Ectodermal cell (in vitro differentiated cells): ENCODE measurements around the gene CYP8B1.

Source experiments
- H3K27ac ChIP-seq: 2 replicates; pipeline ENCODE4 v1.7.0; 2013; ENCODE audit warnings: mild to moderate bottlenecking, low read depth, low read length; ENCODE audit not compliant: insufficient read depth, poor library complexity, severe bottlenecking
- H3K27me3 ChIP-seq: 2 replicates; pipeline ENCODE4 v1.7.0; 2013; ENCODE audit warnings: mild to moderate bottlenecking, low read length; ENCODE audit not compliant: insufficient read depth, control insufficient read depth, poor library complexity, severe bottlenecking
- H3K36me3 ChIP-seq: one replicate; pipeline ENCODE4 v1.7.0; 2013; ENCODE audit warnings: low read length; ENCODE audit not compliant: control insufficient read depth, insufficient read depth
- H3K4me1 ChIP-seq: one replicate; pipeline ENCODE4 v1.7.0; 2013; ENCODE audit warnings: low read length; ENCODE audit not compliant: control insufficient read depth, insufficient read depth
- H3K4me3 ChIP-seq: 2 replicates; pipeline ENCODE4 v1.7.0; 2013; ENCODE audit warnings: low read depth, low read length, control low read depth; ENCODE audit not compliant: insufficient read depth
- H3K9me3 ChIP-seq: 2 replicates; pipeline ENCODE4 v1.7.0; 2013; ENCODE audit warnings: mild to moderate bottlenecking, low read length, moderate library complexity; ENCODE audit not compliant: control insufficient read depth
- WGBS, 2 experiments: methylation state at CpG; one replicate each; pipeline ENCODE4 v1.1.7; 2013; ENCODE audit warnings: missing lambda C conversion rate in 2 of 2; 5-methylcytosine and 5-hydroxymethylcytosine counted together

Gene CYP8B1

DNA sequence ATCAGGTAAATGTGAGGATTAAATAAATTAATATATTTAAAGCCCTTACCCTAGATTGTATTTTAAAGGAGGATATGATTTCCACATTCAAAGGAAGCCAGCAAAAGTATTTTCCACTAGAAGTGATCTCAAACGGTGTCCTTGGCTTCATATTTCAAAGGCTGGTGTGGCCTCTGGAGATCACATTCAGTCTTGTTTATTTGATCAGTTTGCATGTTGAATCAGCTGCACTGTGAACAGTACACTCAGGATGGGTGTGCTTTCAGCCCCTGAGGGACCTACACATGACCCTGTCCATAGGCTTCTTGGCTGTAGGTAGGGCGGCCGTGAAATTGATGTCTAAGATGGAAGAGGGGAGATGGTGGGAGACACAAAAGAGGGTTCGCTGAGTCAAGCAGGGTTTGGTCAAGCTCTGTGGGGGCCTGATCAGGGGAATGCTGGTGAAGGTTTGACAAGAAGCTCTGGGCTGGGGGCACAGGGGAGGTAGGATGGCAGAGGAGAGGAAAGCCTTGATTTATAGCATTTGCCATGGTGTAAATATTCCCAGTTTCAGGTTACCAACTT is 21.9 kb downstream of the CYP8B1 start:
- no peaks in the 10 kb centered on the region for H3K9me3 ChIP-seq
- no peak overlapping the region for H3K27ac ChIP-seq
- no peak overlapping the region for H3K4me3 ChIP-seq
- no peaks in the 10 kb centered on the region for H3K36me3 ChIP-seq
- H3K4me1 ChIP-seq = peaks cover 3% of the 10 kb centered on the region
- no peaks in the 10 kb centered on the region for H3K27me3 ChIP-seq
- 87 to 89% methylated on average over 4 of the region's 4 CpGs for whole genome bisulfite sequencing, 2 experiments

DNA sequence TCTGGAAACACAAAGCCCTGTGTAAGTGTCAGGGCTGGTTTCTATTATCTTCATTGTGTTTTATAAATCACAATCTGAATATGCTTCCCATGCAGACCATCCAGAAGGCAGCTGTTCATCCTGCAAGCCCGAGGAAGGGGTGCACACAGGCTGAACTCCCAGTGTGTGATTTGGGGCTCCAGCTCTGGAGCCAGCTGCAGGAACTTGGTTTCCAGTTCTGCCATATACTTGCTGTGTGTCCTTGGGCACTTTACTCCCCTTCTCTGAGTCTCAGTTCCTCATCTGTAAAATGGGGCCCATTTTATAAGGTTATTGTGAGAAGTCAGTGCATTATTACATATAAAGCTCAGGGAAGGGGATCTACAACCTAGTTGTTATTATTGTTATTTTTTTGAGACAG is 22.6 kb downstream of the CYP8B1 start:
- Histone ChIP-seq H3K27ac (no peak overlapping the region), H3K4me3 (no peak overlapping the region)
- WGBS, 2 experiments = 88 to 95% methylated on average over 1 of the region's 1 CpG

DNA sequence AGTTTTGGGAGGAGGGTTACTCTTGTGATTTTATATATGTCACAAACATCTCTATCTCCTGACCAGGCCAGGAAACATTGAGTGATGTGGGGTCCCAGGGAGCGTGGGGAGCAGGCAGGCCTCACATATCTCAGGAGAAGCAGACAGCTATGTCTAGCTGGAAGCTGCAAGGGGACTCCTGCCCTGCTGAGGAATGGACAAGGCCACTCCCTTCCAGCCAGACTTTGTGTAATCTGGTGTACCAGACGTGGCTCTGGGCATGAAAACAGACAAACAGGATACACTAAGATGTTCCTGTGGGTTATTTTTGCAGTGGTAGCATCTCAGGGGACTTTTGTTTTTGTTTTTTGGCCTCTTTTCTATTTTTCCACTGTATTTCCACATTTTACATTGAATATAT is 23.2 kb downstream of the CYP8B1 start:
- Histone ChIP-seq H3K9me3 (no peaks in the 10 kb centered on the region), H3K27ac (no peak overlapping the region), H3K36me3 (no peaks in the 10 kb centered on the region), H3K4me3 (no peak overlapping the region), H3K27me3 (no peaks in the 10 kb centered on the region), H3K4me1 (peaks cover 3% of the 10 kb centered on the region)
- 88% methylated on average over 2 of the region's 2 CpGs for WGBS, 2 experiments

More for the DNA sequence above, 22.6 kb downstream of the CYP8B1 start:
- Histone ChIP-seq H3K27me3 (no peaks in the 10 kb centered on the region), H3K36me3 (no peaks in the 10 kb centered on the region), H3K4me1 (peaks cover 3% of the 10 kb centered on the region), H3K9me3 (no peaks in the 10 kb centered on the region)

DNA sequence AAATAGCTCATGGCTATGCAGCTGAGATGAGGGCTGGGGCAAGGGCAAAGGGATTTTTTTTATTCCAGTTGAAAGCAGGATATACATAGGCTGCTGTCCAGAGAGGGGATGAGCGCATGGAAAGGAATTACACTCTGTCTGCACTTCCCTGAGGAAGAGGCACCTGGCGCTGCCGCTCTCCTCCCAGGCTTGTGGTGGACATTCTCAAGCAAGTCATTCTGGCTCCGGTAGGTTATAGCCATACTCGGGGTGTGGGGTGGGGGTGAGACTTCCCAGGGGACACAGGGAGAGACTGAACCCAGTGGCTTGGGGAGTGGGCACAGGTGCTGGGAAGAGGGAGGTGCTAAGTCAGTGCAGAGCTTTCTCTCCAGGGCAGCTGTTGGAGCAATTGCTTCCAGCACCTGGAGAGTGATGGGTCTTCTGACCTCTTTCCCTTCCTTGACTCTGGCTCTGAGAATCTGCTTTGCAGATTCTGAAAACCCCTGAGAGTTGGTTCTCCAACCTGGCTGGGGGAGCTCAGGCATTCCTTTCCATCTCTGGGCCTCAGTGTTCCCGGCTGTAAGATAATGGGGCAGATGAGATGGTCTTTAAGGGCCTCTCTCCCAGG is 24.3 kb downstream of the CYP8B1 start:
- H3K9me3 ChIP-seq = no peaks in the 10 kb centered on the region
- no peak overlapping the region for H3K4me3 ChIP-seq
- no peak overlapping the region for H3K27ac ChIP-seq
- peaks cover 3% of the 10 kb centered on the region for H3K4me1 ChIP-seq
- WGBS, 2 experiments = 88 to 91% methylated on average over 6 of the region's 6 CpGs
- no peaks in the 10 kb centered on the region for H3K36me3 ChIP-seq
- no peaks in the 10 kb centered on the region for H3K27me3 ChIP-seq

GRCh38 chr3:42850263-42850662 is 25.4 kb downstream of the CYP8B1 start:
- Histone ChIP-seq H3K36me3 (no peaks in the 10 kb centered on the region), H3K27me3 (no peaks in the 10 kb centered on the region), H3K4me3 (no peak overlapping the region), H3K27ac (no peak overlapping the region), H3K9me3 (no peaks in the 10 kb centered on the region), H3K4me1 (peaks cover 3% of the 10 kb centered on the region)
- 91 to 96% methylated on average over 3 of the region's 3 CpGs for WGBS, 2 experiments

GRCh38 chr3:42849017-42849416 is 26.7 kb downstream of the CYP8B1 start:
- Histone ChIP-seq H3K9me3 (no peaks in the 10 kb centered on the region), H3K4me1 (peaks cover 8% of the 10 kb centered on the region), H3K27ac (no peak overlapping the region), H3K4me3 (no peak overlapping the region), H3K36me3 (no peaks in the 10 kb centered on the region), H3K27me3 (no peaks in the 10 kb centered on the region)
- WGBS, 2 experiments = 91 to 94% methylated on average over 7 of the region's 7 CpGs

DNA sequence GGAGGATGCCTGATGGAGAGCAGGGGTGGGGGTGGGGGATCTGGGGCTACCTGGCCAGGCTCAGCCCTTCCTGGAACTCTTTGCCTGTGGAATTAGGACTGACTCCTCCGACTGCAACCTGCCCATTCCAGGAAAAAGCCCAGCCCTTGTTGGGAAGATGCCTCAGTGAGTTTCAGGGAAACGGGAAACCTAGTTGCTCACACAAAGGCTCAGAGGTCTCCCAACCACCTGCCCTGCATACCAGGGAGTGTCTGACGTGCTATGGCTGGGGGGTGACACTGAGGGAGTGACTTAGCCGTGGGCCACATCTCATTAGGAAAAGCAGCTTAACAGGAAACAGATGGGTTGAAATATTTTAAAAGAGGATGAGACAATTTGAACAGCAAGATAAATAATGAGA is 27.9 kb downstream of the CYP8B1 start:
- WGBS, 2 experiments = 75 to 76% methylated on average over 4 of the region's 4 CpGs
- no peak overlapping the region for H3K27ac ChIP-seq
- no peaks in the 10 kb centered on the region for H3K36me3 ChIP-seq
- no peak overlapping the region for H3K4me3 ChIP-seq
- no peaks in the 10 kb centered on the region for H3K9me3 ChIP-seq
- peaks cover 6% of the 10 kb centered on the region for H3K4me1 ChIP-seq
- H3K27me3 ChIP-seq = no peaks in the 10 kb centered on the region

GRCh38 chr3:42846685-42847522 is 28.8 kb downstream of the CYP8B1 start:
- H3K27ac ChIP-seq = no peak overlapping the region
- H3K4me1 ChIP-seq = peaks cover 6% of the 10 kb centered on the region
- WGBS, 2 experiments = 71 to 89% methylated on average over 4 to 5 of the region's 5 CpGs
- H3K4me3 ChIP-seq = no peak overlapping the region
- no peaks in the 10 kb centered on the region for H3K27me3 ChIP-seq
- H3K9me3 ChIP-seq = no peaks in the 10 kb centered on the region
- H3K36me3 ChIP-seq = no peaks in the 10 kb centered on the region

DNA sequence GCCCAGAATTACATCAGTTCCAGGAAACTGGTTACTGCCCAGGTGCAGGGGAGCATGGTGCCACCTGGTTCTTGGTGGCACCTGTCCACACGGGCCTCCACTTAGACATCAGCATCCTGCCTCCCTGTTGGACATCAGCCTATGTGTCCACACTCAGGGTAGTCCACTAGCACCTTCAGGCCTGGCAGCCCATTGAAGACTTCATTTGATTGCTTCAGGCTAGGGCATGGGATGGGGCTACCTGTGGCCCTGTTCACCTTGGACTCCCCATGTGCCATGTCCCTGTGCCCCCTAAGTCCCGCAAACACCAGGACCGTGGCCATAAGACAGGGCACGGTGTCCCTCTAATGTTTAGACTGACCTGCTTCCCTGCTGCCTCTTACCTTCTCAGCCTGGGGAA is 30.9 kb downstream of the CYP8B1 start:
- Histone ChIP-seq H3K4me1 (peaks cover 6% of the 10 kb centered on the region), H3K4me3 (no peak overlapping the region), H3K9me3 (no peaks in the 10 kb centered on the region), H3K27ac (no peak overlapping the region), H3K36me3 (no peaks in the 10 kb centered on the region), H3K27me3 (no peaks in the 10 kb centered on the region)
- 83 to 87% methylated on average over 4 of the region's 4 CpGs for WGBS, 2 experiments

- H3K36me3 ChIP-seq = no peaks in the 10 kb centered on the region
- no peak overlapping the region for H3K4me3 ChIP-seq
- H3K4me1 ChIP-seq = peaks cover 6% of the 10 kb centered on the region
- no peaks in the 10 kb centered on the region for H3K9me3 ChIP-seq
- H3K27me3 ChIP-seq = no peaks in the 10 kb centered on the region
- 31 to 40% methylated on average over 1 of the region's 1 CpG for WGBS, 2 experiments
- H3K27ac ChIP-seq = no peak overlapping the region
These were observed 31.3 kb downstream of the CYP8B1 start for GRCh38 chr3:42844412-42844713.
